ENCODE results near the gene SLC30A1.
A peak's percentile ranks its signal among the peaks of the same experiment; 100 is the strongest.

Gene SLC30A1

DNA sequence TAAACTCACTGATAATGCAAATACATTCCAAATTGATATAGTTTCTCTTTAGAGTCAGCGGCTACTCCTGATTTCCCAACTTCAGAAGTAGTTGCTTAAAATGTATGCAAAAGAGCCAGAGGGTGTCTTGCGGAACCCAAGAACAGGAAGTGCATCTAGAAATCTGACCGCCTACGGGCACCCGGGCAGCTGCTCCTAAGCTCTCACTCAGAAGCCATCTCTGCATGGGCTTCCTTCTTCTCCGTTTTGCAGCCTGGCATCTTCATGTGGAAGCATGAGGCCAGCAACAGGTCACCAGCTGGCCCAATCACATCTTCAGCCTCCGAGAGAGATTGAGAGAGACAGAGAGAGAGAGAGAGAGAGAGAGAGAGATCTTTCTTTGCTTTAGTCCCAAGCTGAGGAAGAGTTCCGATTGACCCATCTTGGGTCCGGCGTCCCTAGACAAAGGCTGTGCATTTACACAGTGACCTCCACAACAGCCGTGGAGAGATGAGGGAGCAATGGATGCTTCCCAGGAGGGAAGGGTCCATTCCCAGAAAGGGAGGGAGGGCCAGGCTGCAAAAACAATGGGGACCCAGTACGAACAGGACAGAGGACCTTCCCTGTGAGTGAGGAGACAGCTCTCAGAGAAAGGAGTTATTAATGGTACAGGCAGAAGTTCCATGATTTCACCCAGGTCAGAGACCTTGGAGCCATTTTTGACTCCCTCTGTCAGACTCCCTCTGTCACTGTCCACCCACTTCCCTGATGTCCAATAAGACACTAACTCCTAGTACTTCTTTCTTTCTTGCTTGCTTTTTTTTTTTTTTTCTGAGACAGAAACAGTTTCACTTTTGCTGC lies 28.2 kb upstream of the SLC30A1 start:
- no peak for DNase-seq

- no peak for DNase-seq
Measured at GRCh38 chr1:211606332-211606913, 27.5 kb upstream of the SLC30A1 start.

- DNase-seq = no peak
Measured at GRCh38 chr1:211605603-211606331, 26.8 kb upstream of the SLC30A1 start.

DNA sequence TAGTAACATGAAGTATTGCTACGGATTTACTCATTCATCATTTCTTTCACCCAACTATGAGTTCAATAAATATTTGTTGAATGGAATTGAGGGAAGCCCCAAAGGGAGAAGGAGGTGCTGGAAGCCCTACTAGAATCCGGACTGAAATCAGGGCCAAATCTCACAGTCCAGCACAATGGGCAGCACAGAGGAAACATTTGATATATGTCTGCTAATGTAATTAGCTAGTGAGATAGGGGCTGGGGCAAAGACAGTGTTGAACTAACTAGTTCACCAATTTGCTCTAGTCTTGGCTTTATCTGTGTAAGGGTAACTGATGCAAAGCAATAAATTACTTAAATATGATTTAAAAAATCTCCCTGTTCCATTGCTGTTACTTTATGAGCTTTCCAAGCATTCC lies 26.1 kb upstream of the SLC30A1 start:
- no peak for DNase-seq

GRCh38 chr1:211604548-211604947 lies 25.6 kb upstream of the SLC30A1 start:
- no peak for DNase-seq

DNA sequence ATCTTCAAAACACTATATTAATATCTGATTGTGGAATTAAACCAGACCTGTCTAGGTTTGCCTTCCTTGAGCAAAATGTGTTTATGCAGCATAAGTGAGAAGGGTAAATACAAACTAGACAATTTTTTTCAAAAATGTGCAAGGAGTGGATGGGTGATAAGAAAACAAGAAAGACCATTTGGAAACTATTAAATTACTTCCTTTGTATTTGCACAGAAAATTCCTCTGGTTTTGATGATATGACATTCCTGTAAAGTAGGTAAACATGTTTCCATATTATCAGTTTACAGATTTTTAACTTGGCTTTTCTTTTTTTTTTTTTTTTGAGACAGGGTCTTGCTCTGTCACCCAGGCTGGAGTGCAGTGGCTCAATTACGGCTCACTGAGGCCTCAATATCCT lies 24.8 kb upstream of the SLC30A1 start:
- no peak for DNase-seq

- no peak for DNase-seq
Measured at GRCh38 chr1:211603191-211603701, 24.3 kb upstream of the SLC30A1 start.

- peak; percentile 70 for DNase-seq
Measured at GRCh38 chr1:211601982-211602670, 23.2 kb upstream of the SLC30A1 start.

GRCh38 chr1:211601159-211601558 lies 22.2 kb upstream of the SLC30A1 start:
- DNase-seq = no peak

DNA sequence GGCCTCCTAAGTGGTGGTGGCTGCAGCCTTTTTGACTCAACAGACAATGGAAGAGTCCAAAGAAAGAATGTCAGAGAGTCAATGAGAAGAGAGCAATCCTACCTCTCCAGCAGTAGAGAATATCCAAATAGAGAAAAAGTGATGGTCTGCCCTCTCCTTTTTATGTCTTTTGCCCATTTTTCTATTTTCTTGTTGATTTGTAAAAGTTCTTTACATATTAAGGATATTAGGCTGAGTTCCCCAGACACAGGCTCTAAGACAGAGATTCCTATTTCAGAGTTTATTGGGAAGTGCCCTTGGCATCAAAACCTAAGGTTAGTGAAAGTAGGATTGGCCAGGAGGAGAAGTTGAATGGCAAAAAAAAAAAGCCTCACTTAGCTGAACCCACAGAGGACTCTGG lies 20.3 kb upstream of the SLC30A1 start:
- DNase-seq = no peak

DNA sequence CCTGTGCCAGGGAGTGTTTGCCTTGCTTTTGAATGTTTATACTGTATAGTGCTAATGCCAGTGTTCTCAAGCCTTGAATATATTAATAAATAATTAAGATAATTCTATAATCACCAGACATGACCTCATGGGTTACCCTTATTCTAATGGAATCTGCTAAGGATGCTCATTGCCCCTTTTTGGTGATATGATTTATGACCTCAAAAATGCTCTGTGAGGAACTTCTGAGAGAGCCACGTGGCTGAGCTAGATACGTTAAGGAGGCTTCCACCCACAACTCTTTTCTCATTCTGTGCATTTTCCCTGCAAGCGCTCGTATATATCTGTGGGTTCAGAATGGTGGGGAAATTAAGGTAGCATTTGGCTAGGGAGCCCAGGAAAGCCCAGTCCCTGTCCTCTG lies 19.6 kb upstream of the SLC30A1 start:
- no peak for DNase-seq

DNA sequence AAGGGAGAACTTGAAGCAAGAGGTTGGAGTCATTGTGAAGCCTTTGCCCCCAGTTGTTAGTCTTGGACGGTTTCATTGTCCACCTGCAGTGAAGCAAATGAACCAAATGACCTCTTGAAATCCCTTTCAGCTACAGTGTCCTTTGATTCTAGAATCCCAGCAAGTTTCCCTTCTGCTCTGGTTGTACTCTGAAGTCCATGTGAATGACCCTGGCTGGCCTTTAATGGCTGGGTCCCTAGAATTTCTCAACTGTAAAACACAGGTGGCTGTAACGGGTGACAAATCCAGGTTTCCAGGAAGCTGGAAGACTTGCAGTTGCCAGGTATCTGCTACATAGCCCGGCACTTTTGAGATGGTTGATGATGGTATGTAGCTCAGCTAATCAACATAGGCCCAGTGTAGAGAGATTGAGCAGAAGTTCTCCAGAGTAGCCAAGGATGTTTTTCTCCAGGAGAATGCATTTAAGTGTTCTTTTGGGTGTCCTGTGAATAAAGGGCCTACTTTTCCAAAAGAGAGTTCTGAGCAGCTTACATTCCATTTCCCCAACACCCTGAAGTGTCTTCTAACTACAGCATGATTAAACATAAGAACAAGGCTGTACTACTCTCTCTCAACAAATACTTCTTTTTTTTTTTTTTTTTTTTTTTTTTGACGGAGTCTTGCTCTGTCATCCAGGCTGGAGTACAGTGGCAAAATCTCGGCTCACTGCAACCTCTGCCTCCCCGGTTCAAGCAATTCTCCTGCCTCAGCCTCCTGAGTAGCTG lies 17.6 kb upstream of the SLC30A1 start:
- DNase-seq = no peak

DNA sequence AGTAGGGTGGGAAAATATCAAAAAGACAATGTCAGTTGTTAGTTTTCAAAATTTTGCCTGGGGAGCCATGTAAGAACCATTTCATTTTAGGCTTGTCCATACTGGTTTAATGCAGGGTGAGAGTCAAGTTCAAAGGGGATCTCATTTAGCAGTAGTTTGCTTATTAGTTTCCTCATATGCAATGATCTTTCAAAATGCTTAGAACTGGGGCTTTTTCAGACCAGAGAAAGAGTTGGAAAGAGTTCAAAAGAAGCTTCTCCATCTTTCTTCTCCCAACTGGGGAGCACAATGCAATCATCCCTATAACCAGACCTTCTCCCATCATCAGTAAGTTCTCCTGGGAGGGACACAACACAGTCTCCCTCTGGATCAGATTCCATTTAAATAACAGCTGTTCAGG lies 16.5 kb upstream of the SLC30A1 start:
- no peak for DNase-seq

GRCh38 chr1:211591980-211592493 lies 13.1 kb upstream of the SLC30A1 start:
- DNase-seq = no peak

DNA sequence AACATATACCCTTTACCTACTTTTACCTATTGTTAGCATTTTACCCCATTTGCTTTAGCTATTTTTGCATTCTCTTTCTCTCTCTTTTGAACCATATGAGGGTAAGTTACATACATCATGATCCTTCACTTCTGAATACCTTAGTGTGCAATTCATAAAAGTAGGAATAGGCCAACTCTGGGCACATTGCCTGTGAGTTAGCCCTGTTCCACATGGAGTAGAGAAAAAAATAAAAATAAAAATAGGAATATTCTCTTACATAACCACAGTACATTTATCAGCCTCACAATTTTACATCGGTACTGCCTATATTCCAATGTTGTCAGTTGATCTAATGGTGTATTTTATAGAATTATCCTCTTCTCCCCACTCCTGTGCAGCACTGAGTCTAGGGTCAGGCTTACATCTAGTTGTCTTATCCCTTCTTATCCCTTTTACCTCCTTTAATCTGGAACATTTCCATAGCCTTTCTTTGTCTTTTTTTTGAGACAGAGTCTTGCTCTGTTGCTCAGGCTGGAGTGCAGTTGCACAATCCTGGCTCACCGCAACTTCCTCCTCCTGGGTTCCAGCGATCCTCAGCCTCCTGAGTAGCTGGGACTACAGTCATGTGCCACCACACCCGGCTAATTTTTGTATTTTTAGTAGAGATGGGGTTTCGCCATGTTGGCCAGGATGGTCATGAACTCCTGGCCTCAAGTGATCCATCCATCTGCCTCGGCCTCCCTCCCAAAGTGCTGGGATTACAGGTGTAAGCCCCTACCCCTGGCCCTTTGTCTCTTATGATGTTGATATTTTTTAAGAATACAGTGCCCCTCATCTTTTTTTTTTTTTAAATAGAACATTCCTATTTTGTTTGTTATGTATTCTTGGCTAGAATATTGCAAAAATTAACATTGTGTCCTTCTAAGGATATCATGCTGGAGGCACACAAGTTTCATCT lies 11.1 kb upstream of the SLC30A1 start:
- no peak for DNase-seq

GRCh38 chr1:211588711-211589110 lies 9.8 kb upstream of the SLC30A1 start:
- DNase-seq = no peak

GRCh38 chr1:211587123-211587522 lies 8.2 kb upstream of the SLC30A1 start:
- no peak for DNase-seq

- DNase-seq = no peak
Measured at GRCh38 chr1:211586538-211586937, 7.6 kb upstream of the SLC30A1 start.

DNA sequence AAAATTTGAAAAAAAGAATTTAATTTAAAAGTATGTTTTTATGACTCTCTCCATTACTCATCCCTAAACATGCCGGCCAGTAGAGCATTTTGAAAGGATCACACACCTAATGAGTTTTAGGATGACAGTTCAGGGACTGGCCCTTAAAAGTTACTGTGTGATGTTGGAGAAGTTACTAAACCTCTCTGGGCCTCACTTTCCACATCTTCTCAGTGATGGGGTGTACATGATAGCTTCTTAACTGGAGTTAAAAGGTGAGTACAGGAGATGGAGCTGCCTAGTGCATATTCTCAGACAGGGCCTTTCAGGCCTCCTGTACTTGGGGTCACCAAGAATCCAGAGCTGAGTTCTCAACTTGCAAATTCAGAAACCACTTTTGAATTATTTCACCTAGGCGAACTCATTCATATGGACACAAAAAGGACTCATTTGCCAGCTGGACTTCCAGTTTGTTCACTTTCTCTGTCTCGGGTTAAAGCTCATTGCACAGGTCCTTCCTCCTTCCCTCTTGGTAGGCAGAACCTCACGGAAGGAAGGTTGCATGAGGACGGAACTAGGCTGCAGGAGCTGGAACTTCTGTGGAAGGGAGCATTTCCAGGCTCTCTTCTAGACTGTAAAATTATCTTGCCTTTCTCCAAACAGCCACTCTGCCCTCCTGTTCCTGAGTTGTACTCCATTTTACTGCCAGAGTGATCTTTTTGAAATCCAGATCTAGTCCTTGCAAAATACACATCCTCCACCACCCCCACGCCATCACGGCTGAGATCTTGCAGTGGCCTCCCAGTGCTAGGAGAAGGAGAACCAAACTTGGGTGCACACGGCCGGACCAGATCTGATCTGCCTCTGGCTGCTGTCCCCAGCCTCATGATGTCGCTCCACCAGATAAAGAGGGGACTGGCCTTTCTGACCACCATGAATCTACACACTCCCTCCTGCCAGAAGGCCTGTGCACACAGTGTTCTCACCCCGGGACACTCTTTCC lies 4.3 kb upstream of the SLC30A1 start:
- no peak for DNase-seq

DNA sequence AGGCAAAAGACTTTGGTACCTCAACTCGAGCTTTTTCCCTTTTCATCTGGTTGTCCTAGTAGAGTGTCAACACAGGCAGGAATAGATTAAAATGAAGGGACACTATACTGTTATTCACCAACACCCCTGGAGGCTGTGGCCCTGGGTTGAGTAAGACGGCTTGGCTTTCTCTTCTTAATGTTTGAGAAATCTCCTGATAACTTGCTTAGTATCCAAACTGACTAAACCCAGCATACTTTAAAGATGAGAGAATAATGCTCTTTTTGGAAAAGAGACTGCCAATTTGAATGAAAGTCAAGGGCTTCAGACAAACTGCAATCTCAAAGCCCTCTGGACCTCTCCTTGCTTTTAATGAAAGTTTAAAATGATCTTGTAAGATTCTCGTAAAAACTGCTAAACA lies 2.6 kb upstream of the SLC30A1 start:
- DNase-seq = no peak
